ENCODE data around the gene TSKU.

TSKU gene

GRCh38 chr11:76846441-76846840 lies 63.3 kb downstream of the TSKU start:
- no peak for TF ChIP-seq CTCF (IDR thresholded peaks at IDR 0.05; ENCODE audit: insufficient read depth, low read length, poor library complexity, severe bottlenecking)

More at GRCh38 chr11:76846441-76846840, 63.3 kb downstream of the TSKU start:
- no peak for DNase-seq (ENCODE audit: extremely low read depth, insufficient read length)
- Histone ChIP-seq H3K36me3 (ENCODE audit: control insufficient read depth, insufficient read depth, low read length) (no peaks in the 10 kb centered on the region), H3K4me3 (replicated peaks; ENCODE audit: low read depth, low read length) (no peak overlapping the region), H3K27me3 (replicated peaks; ENCODE audit: control insufficient read depth, insufficient read depth, low read length) (no peaks in the 10 kb centered on the region; the same call in 1 of the 2 replicates)
